Measurements from ENCODE around the gene WDR75. TPM values are rescaled to one million over a fixed set of nuclear protein-coding genes. Genes with fewer than 3 reads are reported as not detected.

The WDR75 gene
- total RNA-seq, 1 donor from 2014 or later, result 17.0 TPM

GRCh38 chr2:189512879-189513278, 71.6 kb downstream of the WDR75 start:
- no peak overlapping the region for H3K27ac ChIP-seq (replicated peaks)
- no peaks in the 10 kb centered on the region for H3K4me1 ChIP-seq
- H3K4me3 ChIP-seq, result no peak overlapping the region
- H3K9me3 ChIP-seq (replicated peaks), result no peaks in the 10 kb centered on the region
- intact Hi-C loops (cut with micrococcal nuclease), result no loop called here
- no peaks in the 10 kb centered on the region for H3K27me3 ChIP-seq (ENCODE audit: low read depth)
- TF ChIP-seq CTCF (IDR thresholded peaks at IDR 0.05; ENCODE audit: borderline replicate concordance), result no peak
- no peak for DNase-seq
- H3K36me3 ChIP-seq, result no peaks in the 10 kb centered on the region

DNA sequence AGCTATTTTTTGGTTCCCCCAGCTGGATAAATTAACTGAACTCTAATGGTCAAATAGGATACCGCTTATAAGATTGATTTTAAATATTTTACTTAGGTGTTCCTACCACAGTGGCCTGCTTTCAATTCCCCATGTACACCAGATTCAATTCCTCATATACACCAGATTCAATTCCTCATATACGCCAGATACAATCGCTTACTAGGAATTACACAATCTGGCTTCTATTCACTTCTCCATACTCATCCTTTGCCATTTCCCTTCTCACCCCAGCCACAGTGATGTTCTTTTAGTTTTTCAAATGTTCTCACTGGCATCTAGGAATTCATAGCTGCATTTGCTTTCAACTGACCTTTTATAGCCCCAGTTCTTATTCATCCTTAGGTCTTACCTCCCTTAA, 72.8 kb downstream of the WDR75 start:
- TF ChIP-seq CTCF (IDR thresholded peaks at IDR 0.05; ENCODE audit: borderline replicate concordance), result no peak
- intact Hi-C loops (cut with micrococcal nuclease), result no loop called here
- no peak overlapping the region for H3K4me3 ChIP-seq
- H3K9me3 ChIP-seq (replicated peaks), result no peaks in the 10 kb centered on the region
- H3K36me3 ChIP-seq, result no peaks in the 10 kb centered on the region
- H3K27ac ChIP-seq (replicated peaks), result no peak overlapping the region
- DNase-seq, result no peak
- H3K4me1 ChIP-seq, result no peaks in the 10 kb centered on the region
- H3K27me3 ChIP-seq (ENCODE audit: low read depth), result no peaks in the 10 kb centered on the region

GRCh38 chr2:189515264-189515663, 74.0 kb downstream of the WDR75 start:
- Histone ChIP-seq H3K36me3 (no peaks in the 10 kb centered on the region), H3K27ac (replicated peaks) (no peak overlapping the region), H3K4me3 (no peak overlapping the region), H3K4me1 (peaks cover 5% of the 10 kb centered on the region), H3K9me3 (replicated peaks) (no peaks in the 10 kb centered on the region), H3K27me3 (ENCODE audit: low read depth) (no peaks in the 10 kb centered on the region)
- intact Hi-C loops (cut with micrococcal nuclease), result no loop called here
- no peak for TF ChIP-seq CTCF (IDR thresholded peaks at IDR 0.05; ENCODE audit: borderline replicate concordance)
- no peak for DNase-seq

DNA sequence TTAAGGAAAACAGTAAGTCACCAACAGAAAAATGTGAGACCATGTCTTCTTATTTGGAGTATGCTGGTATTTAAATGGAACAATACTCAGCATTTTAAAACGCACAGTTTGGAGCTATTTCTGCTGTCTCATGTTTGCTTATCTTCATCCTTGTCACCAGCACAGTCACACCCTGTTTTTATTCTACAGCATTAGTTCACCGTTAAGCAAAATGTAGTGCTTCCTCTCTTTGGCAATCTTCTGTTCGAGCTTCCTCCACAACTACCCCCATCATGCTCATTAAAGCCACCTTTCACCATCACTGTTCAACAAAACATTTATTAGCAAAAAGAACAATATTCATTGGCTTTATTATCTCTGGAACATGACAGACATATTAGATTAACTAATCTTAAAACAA, 75.3 kb downstream of the WDR75 start:
- TF ChIP-seq CTCF (IDR thresholded peaks at IDR 0.05; ENCODE audit: borderline replicate concordance), result no peak
- intact Hi-C loops (cut with micrococcal nuclease), result no loop called here

DNA sequence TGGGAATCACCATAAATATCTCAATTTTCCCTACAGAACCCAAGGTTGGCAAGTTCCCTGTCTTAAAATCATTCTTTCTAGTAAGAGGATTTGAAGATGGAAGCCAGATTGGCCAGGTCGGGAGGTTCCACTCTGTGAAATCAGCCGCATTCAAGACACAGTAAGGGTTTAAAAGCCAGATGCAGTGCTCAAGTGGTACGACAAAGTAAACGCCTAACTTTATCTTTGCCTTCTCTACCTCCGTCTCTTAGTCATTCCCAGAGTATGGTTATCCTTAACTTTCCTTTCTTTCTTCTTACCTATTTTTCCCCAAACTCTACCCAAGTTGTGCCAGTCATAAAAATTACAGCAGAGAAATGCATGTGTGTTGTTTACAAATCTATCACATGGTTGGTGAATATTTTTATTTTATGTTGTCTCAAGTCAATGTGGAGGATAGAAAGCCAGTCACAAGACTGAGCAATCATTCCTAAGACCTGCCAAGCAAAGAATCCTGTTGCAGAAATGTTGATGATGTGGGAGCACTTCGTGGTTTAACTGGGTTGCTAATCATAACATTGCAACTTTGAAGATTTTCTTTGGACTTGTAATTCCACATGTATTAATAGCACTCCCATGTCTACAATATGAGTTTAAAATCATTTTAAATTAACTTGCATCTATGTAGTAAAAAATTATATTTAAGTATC, 76.7 kb downstream of the WDR75 start:
- Histone ChIP-seq H3K27ac (replicated peaks) (no peak overlapping the region), H3K4me1 (peaks cover 20% of the 10 kb centered on the region), H3K27me3 (ENCODE audit: low read depth) (no peaks in the 10 kb centered on the region), H3K36me3 (no peaks in the 10 kb centered on the region), H3K9me3 (replicated peaks) (no peaks in the 10 kb centered on the region), H3K4me3 (no peak overlapping the region)
- no peak for DNase-seq
- TF ChIP-seq CTCF (IDR thresholded peaks at IDR 0.05; ENCODE audit: borderline replicate concordance), result no peak
- intact Hi-C loops (cut with micrococcal nuclease), result no loop called here

More for the DNA sequence above, 75.3 kb downstream of the WDR75 start:
- Histone ChIP-seq H3K27ac (replicated peaks) (no peak overlapping the region), H3K36me3 (no peaks in the 10 kb centered on the region), H3K27me3 (ENCODE audit: low read depth) (no peaks in the 10 kb centered on the region), H3K9me3 (replicated peaks) (no peaks in the 10 kb centered on the region), H3K4me1 (peaks cover 6% of the 10 kb centered on the region), H3K4me3 (no peak overlapping the region)
- no peak for DNase-seq

Measured in left ventricle myocardium inferior (tissue), 1 donor.